ENCODE data around the gene BLTP1.
"Not testable (repeated sequence)": the region's sequence is repeated elsewhere in the genome, so short reads cannot be mapped to it uniquely, and the experiment has no call there.

BLTP1 gene, protein sequence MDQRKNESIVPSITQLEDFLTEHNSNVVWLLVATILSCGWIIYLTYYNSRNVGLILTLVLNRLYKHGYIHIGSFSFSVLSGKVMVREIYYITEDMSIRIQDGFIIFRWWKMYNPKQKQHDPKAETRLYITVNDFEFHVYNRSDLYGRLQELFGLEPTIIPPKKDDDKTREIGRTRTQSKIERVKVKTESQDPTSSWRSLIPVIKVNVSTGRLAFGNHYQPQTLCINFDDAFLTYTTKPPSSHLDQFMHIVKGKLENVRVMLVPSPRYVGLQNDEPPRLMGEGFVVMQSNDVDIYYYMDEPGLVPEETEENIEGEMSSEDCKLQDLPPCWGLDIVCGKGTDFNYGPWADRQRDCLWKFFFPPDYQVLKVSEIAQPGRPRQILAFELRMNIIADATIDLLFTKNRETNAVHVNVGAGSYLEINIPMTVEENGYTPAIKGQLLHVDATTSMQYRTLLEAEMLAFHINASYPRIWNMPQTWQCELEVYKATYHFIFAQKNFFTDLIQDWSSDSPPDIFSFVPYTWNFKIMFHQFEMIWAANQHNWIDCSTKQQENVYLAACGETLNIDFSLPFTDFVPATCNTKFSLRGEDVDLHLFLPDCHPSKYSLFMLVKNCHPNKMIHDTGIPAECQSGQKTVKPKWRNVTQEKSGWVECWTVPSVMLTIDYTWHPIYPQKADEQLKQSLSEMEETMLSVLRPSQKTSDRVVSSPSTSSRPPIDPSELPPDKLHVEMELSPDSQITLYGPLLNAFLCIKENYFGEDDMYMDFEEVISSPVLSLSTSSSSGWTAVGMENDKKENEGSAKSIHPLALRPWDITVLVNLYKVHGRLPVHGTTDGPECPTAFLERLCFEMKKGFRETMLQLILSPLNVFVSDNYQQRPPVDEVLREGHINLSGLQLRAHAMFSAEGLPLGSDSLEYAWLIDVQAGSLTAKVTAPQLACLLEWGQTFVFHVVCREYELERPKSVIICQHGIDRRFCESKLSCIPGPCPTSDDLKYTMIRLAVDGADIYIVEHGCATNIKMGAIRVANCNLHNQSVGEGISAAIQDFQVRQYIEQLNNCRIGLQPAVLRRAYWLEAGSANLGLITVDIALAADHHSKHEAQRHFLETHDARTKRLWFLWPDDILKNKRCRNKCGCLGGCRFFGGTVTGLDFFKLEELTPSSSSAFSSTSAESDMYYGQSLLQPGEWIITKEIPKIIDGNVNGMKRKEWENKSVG (N-terminal part only)

DNA sequence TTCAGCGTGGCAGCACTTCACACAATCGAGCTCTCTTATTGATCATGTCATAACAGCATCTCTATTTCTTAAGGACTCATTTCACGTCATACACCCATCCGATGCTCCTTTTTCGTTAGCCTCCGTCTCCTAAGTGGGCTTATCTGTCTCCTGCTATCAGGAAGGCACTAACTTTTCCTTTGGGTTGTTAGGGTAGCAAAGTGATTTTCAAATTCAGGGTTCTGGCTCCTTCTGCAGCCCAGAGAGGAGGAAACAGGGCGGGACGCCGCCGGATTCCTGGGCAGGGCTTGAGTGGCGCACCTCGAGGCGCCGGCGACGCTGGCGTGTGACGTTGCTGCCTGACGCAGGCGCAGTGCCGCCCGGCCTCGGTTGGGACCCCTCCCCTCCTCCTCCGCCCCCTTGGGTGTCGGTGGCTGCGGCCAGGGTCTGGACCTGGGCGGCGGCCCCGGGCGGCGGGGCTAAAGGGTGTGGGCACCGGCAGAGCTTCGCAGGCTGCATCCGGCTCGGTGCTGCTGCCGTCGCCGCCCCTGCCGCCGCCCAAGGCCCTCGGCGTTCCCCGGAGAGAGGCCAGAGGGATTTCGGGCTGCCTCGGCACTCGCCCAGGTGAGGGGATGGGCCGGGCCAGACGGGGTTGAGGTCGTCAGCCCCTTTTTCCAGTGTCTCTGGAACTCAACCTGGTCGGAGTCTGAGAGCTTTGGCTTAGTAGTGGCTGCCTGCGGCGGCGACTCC is at the start of gene BLTP1:
Gene BLTP1, plus strand, starts transcription at position 350 of the 729 bp plus-strand sequence. CDS start 18,317 bp downstream, outside the sequence.
- DNase-seq: peak; percentile 69

DNA sequence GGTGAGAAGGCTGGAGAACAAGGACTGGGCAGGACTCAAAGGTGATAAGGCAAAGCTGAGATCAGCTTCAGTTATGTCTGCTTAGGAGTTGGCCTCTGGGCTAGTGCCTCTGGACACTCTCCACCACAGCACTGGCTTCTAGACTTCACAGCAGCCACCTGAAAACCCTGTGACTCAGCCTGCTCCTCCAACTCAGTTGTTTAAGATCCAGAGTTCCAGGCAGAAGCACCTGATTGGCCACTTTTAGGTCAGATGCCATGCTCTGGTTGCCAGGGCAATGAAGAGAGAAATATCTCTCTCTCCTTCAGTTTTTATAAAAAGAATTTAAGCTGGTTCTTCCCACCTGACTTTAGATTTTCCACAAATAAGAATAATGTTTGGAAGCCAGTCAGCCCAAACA is 47.9 kb upstream of the BLTP1 start:
- DNase-seq: no peak

DNA sequence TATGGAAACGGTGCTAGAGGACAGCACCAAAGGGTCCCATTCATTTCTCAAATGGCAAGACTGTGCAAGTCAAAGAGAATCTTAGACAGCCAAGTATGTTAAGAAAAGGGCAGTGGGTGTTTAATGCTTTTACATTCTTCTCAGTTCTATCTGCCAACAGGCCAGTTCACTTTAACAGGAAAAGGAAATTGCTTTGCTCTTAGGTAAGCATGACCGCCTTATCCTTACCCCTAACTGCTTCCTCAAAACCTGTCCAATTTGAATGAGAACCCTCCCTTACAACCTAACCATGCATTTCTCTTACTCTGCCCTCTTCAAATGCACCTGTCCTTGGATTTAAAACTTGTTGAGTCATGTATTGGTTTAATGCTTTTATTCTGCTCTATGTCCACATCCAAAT is 44.5 kb upstream of the BLTP1 start:
- no peak for DNase-seq

DNA sequence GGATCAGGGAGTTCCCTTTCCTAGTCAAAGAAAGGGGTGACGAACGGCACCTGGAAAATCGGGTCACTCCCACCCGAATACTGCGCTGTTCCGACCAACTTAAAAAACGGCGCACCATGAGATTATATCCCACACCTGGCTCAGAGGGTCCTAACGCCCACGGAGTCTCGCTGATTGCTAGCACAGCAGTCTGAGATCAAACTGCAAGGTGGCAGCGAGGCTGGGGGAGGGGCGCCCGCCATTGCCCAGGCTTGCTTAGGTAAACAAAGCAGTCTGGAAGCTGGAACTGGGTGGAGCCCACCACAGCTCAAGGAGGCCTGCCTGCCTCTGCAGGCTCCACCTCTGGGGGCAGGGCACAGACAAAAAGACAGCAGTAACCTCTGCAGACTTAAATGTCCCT is 41.8 kb upstream of the BLTP1 start:
- DNase-seq: not testable (repeated sequence)

DNA sequence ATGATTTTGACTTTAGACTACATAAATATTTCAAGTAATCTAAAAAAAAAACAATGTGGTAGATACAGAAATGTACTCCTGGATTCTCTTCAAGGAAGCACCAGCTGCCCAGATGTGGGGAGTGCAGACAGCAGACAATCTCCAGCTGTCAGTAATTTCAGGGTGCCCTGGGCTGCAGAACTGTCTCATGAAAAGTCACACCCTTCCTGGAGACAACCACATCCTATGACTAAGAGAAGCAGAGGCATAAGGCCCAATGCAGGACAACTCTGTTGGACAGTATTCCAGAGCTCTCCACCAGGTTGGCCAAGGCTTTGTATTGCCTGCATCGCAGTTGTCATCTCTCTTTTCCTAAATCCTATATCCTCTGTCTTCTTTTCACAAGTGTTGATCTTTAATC is 34.4 kb upstream of the BLTP1 start:
- no peak for DNase-seq

DNA sequence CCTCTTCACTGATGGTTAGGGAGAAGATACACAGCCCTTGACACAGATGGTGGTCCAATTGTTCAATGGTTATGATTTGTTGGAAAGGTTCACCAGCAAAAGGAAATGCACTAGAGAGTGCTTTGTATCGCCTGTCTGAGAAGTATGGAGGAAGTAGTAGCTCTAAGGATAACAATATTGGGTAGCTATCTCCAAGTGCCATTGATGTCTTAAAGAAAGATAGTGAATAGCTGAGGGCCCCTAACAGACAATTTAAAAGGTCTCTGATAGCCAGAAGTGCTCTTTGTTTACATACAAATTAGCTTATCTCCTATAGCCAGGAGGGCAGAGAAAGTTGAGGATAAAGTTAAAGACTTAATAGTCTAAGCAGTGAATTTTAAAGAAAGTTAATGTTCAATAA is 33.9 kb upstream of the BLTP1 start:
- no peak for DNase-seq

DNA sequence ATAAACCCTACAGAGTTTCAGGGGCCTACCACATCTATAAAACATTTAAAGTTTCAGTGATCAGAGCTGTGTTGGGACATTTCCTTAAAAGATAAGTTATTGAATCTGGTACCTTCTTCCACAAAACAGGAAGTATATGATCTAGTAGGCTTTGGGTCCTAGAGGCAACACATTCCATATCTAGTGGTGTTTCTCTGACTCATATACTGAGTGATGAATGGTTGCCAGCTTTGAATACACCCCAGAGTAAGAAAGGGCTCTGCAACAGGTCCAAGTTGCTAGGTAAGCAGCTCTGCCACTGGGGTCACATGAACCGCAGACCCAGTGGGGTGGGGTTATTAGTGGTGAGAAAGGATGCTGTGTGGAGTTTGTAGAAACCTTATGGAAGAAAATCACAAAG is 32.4 kb upstream of the BLTP1 start:
- DNase-seq: no peak

DNA sequence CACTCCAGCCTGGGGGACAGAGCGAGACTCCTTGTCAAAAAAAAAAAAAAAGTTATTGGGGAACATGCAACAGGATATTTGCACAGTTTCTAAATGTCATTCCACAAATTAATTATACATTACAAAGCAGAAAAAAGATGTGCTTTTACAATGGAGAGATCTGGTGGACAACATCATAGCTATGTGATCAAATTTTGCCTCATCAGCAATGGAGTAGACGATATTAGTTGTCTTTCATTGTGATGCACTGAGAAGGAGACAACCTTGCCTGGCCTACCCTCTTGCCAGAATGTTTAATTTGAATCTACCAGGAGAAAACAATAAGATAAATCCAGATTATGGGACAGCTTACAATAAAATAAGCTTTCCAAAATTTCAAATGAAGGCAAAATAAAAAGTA is 30.5 kb upstream of the BLTP1 start:
- DNase-seq: no peak

DNA sequence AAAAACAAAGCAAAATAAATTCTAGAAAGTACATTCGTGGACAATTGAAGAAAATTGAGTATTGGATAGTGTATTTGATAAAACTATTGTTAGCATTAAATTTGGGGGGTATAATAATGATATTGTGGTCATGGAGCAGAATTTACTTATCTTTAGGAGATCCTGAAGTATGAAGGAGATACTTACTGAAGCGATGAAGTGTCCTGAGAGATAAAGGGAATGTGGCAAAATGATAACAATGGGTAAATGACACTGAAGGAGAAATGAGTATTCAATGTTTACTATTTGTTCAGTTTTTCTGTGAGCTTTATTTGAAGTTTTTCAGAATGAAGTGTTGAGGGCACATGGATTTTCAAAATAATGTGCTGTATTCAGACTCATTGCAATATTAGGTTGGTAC is 30.0 kb upstream of the BLTP1 start:
- DNase-seq: no peak

DNA sequence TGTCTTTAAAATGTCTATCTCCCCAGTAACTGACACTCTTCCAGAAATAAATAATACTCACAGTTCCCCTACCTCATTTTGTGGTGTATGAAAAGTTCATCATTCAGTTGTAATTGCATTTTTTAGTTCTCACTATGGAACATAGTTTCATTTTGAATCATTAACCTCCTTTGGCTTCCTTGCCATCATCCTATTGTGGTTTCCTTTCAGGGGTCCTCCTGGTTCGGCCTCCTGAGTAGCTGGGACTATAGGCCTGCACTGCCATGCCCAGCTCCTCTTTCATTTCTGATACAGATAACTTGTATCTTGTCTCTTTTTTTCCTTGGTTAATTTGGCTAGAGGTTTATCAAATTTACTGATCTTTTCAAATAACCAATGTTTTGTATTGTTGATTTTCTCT is 23.1 kb upstream of the BLTP1 start:
- DNase-seq: no peak

DNA sequence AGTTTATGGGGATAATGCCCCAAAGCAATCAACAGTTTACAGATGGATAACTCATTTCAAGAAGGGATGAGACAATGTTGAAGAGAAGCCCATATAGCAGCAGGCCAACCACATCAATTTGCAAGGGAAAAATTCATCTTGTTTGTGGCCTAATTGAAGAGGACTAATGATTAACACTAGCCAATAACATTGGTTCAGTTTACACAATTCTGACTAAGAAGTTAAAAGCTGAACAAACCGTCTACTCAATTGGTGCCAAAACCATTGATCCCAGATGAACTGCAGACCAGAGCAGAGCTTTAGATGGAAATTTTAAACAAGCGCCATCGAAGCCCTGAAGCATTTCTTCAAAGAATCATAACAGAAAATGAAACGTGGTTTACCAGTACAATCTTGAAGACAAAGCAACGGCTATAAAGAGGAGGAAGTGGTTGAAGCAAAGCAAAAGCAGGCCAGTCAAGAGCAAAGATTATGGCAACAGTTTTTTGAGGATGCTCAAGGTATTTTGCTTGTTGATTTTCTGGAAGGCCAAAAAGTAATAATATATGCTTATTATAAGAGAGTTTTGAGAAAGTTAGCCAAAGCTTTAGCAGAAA is 20.5 kb upstream of the BLTP1 start:
- no peak for DNase-seq

DNA sequence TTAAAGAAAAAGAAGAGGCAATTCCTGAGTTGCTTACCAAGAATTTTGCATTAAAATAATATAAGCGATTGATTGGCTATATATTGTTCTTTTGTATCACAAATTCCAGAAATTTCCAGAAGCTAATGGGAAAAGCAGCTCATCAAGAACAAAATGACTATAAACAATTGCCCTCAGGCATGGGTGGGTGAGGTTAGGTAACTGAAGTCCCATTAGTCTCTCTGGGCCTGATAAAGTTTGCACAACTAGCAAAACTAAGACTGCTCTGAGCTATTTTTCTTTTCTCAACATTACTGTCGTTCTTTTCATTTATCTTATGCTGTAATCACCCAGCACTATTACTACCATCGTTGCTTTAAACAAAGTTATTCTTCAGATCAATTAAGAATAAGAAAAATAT is 19.2 kb upstream of the BLTP1 start:
- no peak for DNase-seq

DNA sequence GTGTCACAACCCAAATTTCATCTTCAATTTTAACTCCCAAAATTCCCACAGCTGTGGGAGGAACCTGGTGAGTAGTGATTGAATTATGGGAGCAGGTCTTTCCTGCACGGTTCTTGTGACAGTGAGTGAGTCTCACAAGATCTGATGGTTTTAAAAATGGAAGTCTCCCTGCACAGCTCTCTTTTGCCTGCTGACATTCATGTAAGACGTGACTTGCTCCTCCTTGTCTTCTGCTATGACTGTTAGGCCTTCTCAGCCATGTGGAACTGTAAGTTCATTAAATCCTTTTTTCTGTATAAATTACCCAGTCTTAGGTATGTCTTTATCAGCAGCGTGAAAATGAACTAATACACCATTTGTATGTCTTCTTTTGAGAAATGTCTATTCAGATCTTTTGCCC is 13.0 kb upstream of the BLTP1 start:
- no peak for DNase-seq

DNA sequence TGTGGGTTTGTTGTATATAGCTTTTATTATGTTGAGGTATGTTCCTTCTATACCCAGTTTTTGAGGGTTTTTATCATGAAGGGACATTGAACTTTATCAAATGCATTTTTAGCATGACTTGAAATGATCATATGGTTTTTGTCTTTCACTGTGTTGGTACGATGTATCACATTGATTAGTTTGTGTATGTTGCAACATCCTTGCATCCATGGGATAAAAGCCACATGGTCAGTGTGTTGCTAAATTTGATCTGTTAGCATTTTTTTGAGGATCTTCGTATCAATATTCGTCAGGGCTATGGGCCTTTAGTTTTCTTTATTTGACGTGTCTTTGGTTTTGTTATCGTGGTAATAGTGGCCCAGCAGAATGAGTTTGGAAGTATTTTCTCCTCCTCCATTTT is 11.3 kb upstream of the BLTP1 start:
- no peak for DNase-seq

DNA sequence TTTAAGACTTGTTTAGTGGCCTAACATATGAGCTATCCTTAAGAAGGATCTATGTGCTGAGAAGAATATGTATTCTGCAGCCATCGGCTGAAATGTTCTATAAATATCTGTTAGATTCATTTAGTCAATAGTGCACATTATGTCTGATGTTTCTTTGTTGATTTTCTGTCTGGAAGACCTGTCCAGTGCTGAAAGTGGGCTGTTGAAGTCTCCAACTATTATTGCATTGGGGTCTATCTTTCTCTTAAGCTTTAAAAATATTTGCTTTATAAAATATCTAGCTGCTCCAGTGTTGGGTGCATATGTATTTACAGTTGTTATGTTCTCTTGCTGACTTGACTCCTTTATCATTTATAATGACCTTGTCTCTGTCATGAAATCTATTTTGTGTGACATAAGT is 9.4 kb upstream of the BLTP1 start:
- no peak for DNase-seq

DNA sequence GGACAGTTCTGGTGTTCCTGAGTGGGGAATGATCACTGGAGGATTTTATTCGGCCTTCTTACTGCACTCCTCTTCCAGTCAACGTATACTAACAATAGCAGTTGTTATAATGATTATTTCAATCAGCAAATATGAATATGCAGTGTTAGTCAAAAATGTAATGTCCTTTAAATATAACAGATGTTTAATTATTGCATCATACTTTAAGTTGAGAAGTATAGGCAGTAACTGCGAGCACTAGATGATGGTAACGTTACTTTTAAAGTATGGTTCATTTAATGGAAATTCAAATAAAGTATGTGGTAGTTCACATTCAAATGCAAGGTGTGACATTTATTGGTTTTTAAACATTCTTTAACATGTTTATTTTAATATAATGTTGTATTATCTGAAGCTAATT is 5.5 kb upstream of the BLTP1 start:
- no peak for DNase-seq

DNA sequence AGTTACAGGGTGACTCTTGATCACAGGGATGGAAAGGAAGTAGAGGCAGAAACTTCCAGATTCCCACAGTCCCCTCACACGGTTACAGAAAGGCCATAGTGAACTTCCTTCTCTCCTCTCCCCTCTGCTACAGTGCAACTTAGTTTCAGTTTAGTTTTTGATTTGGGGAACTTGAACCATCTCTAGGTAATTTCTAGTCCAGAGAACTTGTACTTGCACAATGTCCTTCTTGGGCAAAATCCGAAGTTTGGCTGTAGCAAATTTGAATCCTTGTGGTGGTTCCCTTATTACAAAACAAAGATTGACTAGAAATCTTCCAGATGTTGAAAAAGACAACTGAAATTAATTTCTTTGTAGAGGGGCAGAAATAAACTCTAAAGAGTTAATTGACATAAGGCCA is 1.2 kb upstream of the BLTP1 start:
- no peak for DNase-seq

DNA sequence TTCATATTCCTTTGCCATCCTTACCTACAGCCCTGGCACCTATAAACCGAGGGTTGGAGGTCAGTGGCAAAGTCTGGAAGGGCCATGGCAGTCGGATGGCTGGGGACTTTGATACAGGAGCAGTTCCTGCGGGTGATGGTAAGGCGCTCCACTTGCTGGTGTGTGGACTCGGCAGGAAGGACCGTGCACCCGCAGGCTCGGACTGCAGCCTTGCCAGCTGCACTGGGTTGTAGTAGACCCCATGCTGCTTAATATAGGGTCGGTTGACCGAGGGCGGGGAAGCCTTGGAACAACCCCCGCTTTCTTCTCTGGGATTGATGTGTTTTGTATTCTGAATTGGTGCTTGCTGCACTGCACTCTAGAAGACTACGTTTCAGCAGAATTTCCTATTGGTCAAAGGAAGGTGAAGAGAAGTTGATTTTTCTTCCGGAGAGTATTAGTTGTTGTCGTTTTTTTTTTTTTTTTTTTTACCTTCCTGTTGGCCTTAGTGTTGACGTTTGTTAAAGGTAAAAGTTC is 638 bp downstream of the BLTP1 start:
- DNase-seq: no peak

DNA sequence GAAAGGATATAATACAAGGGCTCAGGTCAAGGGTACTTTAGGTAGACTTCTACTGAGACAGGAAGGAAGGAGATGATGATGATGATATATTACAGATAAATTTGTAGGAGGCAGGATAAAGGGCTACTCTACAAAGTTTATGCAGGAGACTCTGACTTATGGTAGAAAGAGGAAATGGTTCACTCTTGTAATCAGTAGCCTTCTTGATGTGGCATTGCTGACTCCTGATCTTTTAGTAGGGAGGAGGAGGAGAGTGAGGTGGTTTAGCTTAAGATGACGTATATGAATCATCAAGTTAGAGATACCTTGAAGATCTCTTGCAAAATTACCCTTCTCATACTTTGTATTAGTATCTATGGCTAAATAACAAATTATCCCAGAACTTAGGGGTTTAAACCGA is 4.7 kb downstream of the BLTP1 start:
- DNase-seq: no peak

DNA sequence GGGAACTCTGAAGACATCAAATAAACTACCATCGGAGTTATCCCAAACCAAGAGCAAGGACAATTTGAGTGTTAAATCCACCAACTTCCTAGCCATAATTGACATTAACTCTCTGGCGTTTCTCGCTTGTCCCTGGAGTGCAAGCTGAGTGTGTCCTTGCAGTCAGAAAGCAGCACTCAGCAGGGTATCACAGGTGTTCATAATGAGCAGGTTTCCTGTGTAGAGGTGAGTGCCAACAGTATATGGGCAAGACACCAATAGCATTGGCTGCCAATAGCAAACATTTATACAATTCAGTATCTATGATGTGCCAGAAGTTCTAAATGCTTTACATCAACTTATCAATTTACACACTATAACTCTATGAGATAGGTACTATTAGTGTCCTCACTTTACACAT is 11.2 kb downstream of the BLTP1 start:
- peak; percentile 22 for DNase-seq

DNA sequence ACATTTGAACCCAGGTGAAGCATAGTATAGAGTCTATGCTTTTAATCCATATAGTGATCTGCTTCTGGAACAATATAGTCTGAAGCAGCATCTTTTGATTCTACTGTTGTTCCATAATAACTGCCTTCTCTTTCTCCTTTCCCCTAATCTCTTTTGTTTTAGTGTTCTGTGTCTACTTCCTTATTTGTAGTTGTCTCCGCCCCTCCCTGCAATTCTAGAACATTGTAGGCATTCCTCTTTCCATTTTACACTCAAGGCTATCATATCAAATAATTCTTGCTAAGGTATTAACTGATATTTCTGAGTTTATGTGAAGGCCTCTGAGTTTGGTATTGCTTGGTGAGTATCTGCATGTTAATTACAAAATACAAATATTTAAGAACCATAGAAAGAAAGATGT is 11.6 kb downstream of the BLTP1 start:
- DNase-seq: no peak

DNA sequence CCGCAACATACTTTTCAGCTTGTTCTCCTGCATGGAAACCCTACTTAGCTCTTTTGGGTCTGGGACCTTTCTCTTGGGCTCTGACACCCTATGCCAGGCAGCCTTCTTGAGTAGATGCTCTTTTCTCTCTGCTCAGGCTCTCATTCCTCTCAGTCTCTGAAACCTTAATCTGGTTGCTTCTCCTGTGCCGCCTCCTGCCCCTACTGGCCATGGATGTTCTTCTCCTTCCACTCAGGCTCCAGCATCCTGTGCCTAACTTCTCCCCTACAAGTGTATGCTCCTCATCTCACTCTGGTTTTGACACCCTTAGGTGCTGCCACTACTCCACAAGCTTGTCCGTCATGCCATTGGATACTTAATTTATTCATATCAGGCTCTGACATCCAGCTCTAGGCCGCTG is 15.2 kb downstream of the BLTP1 start:
- no peak for DNase-seq

Data from NCI-H1436 (cell line).